ENCODE data around the gene FEZF1.

DNA sequence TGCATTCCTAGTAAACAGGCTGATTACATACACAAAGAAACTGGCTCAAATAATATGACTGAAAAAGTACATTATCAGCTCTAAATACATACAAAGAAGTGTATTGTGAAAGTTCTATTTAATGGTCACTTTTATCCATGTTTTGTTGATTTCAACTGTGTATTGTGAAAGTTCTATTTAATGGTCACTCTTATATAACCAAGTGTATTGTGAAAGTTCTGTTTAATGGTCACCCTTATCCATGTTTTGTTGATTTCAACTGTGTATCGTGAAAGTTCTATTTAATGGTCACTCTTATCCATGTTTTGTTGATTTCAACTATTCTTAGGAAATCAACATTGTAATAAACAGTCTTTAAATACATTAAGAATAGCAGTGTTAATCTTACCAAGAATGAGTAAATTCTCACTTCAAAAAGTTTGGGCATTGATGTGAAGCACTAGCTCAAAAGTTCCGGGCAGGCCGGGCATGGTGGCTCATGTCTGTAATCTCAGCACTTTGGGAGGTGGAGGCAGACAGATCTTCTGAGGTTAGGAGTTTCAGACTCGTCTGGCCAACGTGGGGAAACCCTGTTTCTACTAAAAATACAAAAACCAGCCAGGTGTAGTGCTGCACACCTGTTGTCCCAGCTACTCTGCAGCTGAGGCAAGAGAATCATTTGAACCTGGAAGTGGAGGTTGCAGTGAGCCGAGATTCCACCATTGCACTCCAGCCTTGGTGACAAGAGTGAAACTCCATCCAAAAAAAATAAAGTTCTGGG, 34.8 kb upstream of the FEZF1 start:
- TF ChIP-seq, protein P1, sequence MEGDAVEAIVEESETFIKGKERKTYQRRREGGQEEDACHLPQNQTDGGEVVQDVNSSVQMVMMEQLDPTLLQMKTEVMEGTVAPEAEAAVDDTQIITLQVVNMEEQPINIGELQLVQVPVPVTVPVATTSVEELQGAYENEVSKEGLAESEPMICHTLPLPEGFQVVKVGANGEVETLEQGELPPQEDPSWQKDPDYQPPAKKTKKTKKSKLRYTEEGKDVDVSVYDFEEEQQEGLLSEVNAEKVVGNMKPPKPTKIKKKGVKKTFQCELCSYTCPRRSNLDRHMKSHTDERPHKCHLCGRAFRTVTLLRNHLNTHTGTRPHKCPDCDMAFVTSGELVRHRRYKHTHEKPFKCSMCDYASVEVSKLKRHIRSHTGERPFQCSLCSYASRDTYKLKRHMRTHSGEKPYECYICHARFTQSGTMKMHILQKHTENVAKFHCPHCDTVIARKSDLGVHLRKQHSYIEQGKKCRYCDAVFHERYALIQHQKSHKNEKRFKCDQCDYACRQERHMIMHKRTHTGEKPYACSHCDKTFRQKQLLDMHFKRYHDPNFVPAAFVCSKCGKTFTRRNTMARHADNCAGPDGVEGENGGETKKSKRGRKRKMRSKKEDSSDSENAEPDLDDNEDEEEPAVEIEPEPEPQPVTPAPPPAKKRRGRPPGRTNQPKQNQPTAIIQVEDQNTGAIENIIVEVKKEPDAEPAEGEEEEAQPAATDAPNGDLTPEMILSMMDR (IDR thresholded peaks at IDR 0.05 in 8 of 11, conservative IDR thresholded peaks at IDR 0.05 in 3 of 11) = no peak
- TF ChIP-seq POLR2AphosphoS5 (IDR thresholded peaks at IDR 0.05) (no peak), POLR2A (IDR thresholded peaks at IDR 0.05) (no peak)
